ENCODE data around the gene FHOD3.

DNA sequence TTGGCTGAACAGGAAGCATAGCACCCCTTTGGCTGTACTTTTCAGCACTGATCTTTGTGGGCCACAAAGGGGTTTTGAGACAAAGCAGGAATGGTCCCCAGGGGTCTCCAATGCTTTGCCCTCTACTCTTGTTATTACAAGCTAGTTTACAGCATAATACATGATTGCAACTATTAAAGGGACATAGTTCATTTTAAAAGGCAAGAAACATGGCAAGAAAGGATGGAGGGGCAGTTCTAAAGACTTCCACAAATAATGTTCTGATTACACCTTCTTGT, 196.6 kb downstream of the FHOD3 start:
- TF ChIP-seq, protein P1, sequence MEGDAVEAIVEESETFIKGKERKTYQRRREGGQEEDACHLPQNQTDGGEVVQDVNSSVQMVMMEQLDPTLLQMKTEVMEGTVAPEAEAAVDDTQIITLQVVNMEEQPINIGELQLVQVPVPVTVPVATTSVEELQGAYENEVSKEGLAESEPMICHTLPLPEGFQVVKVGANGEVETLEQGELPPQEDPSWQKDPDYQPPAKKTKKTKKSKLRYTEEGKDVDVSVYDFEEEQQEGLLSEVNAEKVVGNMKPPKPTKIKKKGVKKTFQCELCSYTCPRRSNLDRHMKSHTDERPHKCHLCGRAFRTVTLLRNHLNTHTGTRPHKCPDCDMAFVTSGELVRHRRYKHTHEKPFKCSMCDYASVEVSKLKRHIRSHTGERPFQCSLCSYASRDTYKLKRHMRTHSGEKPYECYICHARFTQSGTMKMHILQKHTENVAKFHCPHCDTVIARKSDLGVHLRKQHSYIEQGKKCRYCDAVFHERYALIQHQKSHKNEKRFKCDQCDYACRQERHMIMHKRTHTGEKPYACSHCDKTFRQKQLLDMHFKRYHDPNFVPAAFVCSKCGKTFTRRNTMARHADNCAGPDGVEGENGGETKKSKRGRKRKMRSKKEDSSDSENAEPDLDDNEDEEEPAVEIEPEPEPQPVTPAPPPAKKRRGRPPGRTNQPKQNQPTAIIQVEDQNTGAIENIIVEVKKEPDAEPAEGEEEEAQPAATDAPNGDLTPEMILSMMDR (IDR thresholded peaks at IDR 0.05) = no peak
- TF ChIP-seq POLR2A (IDR thresholded peaks at IDR 0.05) = no peak
